ENCODE measurements around the gene KLRB1.

DNA sequence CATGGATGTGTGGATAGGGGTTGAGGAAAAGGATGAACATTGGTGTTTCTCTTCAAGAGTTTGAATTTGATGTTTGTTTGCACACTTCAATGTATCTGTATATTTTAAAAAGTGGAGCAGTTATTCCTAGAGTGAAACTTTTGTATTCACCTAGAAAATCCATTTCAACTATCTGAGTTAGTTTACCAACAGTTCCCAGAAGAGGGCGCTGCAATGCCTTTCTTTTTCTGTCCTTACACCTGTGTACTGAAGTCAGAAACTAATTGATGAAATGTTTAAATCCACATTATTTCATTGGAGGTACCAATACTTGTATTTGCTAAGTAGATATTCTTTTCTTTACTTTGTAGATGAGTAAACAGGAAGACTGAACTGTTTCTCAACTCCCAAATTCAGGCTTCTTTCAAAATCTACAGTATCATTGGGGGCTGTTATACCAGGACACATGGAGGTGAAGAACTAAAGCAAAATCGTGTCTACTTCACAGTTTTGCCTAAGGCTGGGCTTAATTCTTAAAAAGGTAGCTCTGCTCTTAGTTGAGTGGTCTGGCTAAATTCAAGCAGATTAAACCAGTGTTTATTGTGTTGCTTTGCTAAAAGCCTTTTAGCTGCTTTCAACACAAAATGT is 26.6 kb upstream of the KLRB1 start:
- TF ChIP-seq, protein P1, sequence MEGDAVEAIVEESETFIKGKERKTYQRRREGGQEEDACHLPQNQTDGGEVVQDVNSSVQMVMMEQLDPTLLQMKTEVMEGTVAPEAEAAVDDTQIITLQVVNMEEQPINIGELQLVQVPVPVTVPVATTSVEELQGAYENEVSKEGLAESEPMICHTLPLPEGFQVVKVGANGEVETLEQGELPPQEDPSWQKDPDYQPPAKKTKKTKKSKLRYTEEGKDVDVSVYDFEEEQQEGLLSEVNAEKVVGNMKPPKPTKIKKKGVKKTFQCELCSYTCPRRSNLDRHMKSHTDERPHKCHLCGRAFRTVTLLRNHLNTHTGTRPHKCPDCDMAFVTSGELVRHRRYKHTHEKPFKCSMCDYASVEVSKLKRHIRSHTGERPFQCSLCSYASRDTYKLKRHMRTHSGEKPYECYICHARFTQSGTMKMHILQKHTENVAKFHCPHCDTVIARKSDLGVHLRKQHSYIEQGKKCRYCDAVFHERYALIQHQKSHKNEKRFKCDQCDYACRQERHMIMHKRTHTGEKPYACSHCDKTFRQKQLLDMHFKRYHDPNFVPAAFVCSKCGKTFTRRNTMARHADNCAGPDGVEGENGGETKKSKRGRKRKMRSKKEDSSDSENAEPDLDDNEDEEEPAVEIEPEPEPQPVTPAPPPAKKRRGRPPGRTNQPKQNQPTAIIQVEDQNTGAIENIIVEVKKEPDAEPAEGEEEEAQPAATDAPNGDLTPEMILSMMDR (IDR thresholded peaks at IDR 0.05; ENCODE audit: low read depth, low read length, missing input control) = peak; percentile 47
- no peak for TF ChIP-seq JUND (IDR thresholded peaks at IDR 0.05)
- TF ChIP-seq, protein P2, sequence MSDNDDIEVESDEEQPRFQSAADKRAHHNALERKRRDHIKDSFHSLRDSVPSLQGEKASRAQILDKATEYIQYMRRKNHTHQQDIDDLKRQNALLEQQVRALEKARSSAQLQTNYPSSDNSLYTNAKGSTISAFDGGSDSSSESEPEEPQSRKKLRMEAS (IDR thresholded peaks at IDR 0.05) = no peak
- TF ChIP-seq, protein P3, sequence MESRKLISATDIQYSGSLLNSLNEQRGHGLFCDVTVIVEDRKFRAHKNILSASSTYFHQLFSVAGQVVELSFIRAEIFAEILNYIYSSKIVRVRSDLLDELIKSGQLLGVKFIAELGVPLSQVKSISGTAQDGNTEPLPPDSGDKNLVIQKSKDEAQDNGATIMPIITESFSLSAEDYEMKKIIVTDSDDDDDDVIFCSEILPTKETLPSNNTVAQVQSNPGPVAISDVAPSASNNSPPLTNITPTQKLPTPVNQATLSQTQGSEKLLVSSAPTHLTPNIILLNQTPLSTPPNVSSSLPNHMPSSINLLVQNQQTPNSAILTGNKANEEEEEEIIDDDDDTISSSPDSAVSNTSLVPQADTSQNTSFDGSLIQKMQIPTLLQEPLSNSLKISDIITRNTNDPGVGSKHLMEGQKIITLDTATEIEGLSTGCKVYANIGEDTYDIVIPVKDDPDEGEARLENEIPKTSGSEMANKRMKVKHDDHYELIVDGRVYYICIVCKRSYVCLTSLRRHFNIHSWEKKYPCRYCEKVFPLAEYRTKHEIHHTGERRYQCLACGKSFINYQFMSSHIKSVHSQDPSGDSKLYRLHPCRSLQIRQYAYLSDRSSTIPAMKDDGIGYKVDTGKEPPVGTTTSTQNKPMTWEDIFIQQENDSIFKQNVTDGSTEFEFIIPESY (IDR thresholded peaks at IDR 0.05) = no peak
- no peak for TF ChIP-seq TAF1 (conservative IDR thresholded peaks at IDR 0.05)
- TF ChIP-seq, protein P4, sequence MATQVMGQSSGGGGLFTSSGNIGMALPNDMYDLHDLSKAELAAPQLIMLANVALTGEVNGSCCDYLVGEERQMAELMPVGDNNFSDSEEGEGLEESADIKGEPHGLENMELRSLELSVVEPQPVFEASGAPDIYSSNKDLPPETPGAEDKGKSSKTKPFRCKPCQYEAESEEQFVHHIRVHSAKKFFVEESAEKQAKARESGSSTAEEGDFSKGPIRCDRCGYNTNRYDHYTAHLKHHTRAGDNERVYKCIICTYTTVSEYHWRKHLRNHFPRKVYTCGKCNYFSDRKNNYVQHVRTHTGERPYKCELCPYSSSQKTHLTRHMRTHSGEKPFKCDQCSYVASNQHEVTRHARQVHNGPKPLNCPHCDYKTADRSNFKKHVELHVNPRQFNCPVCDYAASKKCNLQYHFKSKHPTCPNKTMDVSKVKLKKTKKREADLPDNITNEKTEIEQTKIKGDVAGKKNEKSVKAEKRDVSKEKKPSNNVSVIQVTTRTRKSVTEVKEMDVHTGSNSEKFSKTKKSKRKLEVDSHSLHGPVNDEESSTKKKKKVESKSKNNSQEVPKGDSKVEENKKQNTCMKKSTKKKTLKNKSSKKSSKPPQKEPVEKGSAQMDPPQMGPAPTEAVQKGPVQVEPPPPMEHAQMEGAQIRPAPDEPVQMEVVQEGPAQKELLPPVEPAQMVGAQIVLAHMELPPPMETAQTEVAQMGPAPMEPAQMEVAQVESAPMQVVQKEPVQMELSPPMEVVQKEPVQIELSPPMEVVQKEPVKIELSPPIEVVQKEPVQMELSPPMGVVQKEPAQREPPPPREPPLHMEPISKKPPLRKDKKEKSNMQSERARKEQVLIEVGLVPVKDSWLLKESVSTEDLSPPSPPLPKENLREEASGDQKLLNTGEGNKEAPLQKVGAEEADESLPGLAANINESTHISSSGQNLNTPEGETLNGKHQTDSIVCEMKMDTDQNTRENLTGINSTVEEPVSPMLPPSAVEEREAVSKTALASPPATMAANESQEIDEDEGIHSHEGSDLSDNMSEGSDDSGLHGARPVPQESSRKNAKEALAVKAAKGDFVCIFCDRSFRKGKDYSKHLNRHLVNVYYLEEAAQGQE (IDR thresholded peaks at IDR 0.05) = no peak
- no peak for TF ChIP-seq SP1 (IDR thresholded peaks at IDR 0.05)
- TF ChIP-seq EGR1 (IDR thresholded peaks at IDR 0.05; ENCODE audit: low read depth in 2 of 2) = no peak
- no peak for TF ChIP-seq FOXA1 (IDR thresholded peaks at IDR 0.05)
- no peak for TF ChIP-seq YY1 (IDR thresholded peaks at IDR 0.05)
- TF ChIP-seq HNF4A (conservative IDR thresholded peaks at IDR 0.05) = no peak
- TF ChIP-seq, protein P5, sequence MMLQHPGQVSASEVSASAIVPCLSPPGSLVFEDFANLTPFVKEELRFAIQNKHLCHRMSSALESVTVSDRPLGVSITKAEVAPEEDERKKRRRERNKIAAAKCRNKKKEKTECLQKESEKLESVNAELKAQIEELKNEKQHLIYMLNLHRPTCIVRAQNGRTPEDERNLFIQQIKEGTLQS (IDR thresholded peaks at IDR 0.05) = no peak
- TF ChIP-seq RXRA (IDR thresholded peaks at IDR 0.05) = no peak
- peak; percentile 72 to 79 for TF ChIP-seq RAD21 (IDR thresholded peaks at IDR 0.05)
